GM19239 (cell line): ENCODE measurements around the gene ADAMTS18.
"Not testable (repeated sequence)": the region's sequence is repeated elsewhere in the genome, so short reads cannot be mapped to it uniquely, and the experiment has no call there.

ENCODE experiments used
- DNase-seq: peaks from one replicate; pipeline ENCODE4 v3.0.0; 2011; ENCODE audit warnings: low spot score; ENCODE audit not compliant: insufficient read length
- FAIRE-seq: peaks from 2 replicates; lab custom pipeline; 2011; peaks lifted over from hg19 to GRCh38; lab: Jason Lieb, UNC

The ADAMTS18 gene, protein sequence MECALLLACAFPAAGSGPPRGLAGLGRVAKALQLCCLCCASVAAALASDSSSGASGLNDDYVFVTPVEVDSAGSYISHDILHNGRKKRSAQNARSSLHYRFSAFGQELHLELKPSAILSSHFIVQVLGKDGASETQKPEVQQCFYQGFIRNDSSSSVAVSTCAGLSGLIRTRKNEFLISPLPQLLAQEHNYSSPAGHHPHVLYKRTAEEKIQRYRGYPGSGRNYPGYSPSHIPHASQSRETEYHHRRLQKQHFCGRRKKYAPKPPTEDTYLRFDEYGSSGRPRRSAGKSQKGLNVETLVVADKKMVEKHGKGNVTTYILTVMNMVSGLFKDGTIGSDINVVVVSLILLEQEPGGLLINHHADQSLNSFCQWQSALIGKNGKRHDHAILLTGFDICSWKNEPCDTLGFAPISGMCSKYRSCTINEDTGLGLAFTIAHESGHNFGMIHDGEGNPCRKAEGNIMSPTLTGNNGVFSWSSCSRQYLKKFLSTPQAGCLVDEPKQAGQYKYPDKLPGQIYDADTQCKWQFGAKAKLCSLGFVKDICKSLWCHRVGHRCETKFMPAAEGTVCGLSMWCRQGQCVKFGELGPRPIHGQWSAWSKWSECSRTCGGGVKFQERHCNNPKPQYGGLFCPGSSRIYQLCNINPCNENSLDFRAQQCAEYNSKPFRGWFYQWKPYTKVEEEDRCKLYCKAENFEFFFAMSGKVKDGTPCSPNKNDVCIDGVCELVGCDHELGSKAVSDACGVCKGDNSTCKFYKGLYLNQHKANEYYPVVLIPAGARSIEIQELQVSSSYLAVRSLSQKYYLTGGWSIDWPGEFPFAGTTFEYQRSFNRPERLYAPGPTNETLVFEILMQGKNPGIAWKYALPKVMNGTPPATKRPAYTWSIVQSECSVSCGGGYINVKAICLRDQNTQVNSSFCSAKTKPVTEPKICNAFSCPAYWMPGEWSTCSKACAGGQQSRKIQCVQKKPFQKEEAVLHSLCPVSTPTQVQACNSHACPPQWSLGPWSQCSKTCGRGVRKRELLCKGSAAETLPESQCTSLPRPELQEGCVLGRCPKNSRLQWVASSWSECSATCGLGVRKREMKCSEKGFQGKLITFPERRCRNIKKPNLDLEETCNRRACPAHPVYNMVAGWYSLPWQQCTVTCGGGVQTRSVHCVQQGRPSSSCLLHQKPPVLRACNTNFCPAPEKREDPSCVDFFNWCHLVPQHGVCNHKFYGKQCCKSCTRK (N-terminal part only)

GRCh38 chr16:77434530-77435271 is at the start of gene ADAMTS18:
ADAMTS18 (minus strand) TSS chr16:77435034; CDS start chr16:77434695, 339 bp downstream.
- FAIRE-seq (no peak), DNase-seq (no peak)

DNA sequence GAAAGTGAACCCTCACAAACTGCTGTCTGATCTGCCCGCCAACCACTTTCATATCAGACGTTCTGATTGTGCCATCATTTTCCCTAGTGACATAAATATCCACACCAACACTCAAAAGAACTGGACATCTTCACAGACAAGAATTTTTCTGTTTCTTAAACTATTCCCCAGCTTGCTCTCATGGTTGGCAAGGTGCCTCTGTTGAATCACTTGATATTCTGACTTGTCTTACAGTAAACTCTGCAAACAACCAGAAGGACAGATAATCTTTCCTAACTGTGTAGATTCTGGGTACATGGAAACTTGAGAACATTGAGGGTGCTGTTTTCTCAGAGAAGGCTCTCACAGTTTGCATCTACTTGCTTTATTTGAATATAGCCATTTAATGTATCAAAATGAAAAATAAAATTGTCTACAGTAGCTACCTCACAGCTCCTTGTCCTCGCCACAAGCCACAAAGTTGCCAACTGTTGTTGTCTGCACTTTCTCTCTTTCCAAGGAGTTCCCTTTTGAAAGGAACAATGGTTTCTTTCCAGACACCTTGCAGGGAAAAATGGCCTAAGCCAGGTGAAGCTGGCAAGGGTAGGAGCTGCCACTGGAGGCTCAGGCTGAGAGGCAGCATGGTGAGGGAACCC is 46.0 kb upstream of the ADAMTS18 start:
- DNase-seq (no peak), FAIRE-seq (no peak)

GRCh38 chr16:77472262-77472661 is 37.4 kb upstream of the ADAMTS18 start:
- no peak for DNase-seq
- FAIRE-seq: no peak

- FAIRE-seq (no peak), DNase-seq (no peak)
These were observed 36.0 kb upstream of the ADAMTS18 start for GRCh38 chr16:77470851-77471250.

DNA sequence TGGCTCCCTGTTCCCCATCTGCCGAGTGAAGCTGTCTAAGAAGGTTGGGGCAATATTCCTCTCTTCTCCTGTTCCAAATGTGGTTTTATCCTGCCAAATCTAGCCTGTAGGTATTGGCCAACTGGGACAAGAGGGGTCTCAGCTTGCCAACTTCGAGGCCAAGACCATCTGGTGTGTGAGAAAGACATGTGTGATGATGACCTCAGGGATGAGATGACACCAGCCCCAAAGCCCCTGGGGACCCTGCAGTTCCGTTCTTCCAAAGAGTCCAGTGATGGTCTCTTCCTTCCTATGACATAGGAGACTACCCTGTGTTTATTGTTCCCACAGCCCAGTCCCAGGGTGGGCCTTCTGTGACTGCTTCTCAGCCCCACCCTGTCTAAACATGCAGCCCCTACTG is 34.8 kb upstream of the ADAMTS18 start:
- no peak for DNase-seq
- FAIRE-seq: no peak

- no peak for DNase-seq
- no peak for FAIRE-seq
These were observed 34.0 kb upstream of the ADAMTS18 start for GRCh38 chr16:77468831-77469230.

- FAIRE-seq (no peak), DNase-seq (no peak)
These were observed 33.0 kb upstream of the ADAMTS18 start for GRCh38 chr16:77467821-77468335.

DNA sequence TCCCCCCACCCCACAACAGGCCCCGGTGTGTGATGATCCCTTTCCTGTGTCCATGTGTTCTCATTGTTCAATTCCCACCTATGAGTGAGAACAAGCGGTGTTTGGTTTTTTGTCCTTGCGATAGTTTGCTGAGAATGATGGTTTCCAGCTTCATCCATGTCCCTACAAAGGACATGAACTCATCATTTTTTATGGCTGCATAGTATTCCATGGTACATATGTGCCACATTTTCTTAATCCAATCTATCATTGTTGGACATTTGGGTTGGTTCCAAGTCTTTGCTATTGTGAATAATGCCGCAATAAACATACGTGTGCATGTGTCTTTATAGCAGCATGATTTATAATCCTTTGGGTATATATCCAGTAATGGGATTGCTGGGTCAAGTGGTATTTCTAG is 28.8 kb upstream of the ADAMTS18 start:
- not testable (repeated sequence) for FAIRE-seq, DNase-seq

GRCh38 chr16:77462894-77463293 is 28.1 kb upstream of the ADAMTS18 start:
- no peak for DNase-seq
- no peak for FAIRE-seq

DNA sequence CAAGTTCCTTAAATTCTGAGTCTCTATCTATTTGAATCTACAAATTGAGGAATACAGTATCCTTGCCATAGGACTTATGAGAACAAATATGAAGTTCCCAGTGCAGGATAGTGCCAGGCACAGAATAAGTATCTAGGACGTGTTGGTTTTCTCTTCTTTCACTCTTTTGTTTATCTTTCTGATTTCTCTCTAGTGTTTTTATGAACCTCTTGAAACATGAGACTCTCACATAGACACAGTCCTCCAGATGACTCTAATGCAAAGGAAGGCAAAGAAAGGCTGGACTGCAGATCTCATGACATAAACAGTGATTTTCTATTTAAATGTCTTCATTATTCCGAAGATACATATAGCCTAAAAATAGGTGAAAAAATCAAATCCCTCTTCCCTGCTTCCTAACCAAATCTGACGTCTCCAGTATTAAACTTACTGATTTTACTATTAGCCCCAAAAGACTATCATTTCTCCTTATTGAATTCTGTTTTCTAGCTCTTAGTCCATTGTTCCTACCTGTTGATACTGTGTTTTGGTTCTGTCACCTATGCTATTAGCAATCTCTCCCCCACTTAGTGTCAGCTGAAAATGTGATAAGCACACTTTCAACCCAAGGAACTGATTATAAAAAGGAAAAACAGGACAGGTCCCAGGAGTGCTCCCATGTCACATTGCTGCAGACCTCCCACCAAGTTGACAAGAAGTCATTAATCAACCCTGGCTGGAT is 24.9 kb upstream of the ADAMTS18 start:
- FAIRE-seq (no peak), DNase-seq (no peak)

DNA sequence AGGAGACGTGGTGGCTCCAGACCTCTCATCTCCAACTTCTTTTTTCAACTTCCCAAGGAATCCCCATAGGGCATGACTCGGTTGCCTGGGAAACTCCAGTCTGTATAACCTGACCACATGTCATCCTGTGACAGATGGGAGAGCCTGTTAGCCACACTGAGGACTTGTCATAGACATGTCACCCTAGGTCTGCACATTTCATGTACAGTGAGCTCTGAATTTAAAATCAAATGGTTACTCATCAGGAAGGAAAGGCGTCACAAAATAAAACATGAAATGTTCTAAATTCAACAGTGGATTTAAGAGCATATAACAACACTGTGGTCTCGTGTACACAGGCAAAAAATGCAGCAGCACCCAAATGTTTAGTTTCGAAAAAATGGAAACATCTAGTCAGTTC is 22.2 kb upstream of the ADAMTS18 start:
- DNase-seq: no peak
- FAIRE-seq: no peak

DNA sequence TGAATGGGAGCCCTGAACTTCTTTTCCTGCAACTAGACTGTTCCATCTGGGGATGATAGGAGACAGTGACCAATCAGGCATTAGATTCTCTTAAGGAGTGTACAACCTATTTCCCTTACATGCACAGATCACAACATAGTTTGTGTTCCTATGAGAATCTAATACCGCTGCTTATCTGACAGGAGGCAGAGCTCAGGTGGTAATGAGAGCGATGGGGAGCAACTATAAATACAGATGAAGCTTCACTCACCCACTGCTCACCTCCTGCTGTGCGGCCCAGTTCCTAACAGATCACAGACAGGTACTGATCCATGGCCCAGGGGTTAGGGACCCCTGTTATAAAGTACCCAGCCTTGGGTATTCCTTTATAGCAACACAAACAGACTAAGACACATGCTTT is 17.4 kb upstream of the ADAMTS18 start:
- no peak for DNase-seq
- no peak for FAIRE-seq

DNA sequence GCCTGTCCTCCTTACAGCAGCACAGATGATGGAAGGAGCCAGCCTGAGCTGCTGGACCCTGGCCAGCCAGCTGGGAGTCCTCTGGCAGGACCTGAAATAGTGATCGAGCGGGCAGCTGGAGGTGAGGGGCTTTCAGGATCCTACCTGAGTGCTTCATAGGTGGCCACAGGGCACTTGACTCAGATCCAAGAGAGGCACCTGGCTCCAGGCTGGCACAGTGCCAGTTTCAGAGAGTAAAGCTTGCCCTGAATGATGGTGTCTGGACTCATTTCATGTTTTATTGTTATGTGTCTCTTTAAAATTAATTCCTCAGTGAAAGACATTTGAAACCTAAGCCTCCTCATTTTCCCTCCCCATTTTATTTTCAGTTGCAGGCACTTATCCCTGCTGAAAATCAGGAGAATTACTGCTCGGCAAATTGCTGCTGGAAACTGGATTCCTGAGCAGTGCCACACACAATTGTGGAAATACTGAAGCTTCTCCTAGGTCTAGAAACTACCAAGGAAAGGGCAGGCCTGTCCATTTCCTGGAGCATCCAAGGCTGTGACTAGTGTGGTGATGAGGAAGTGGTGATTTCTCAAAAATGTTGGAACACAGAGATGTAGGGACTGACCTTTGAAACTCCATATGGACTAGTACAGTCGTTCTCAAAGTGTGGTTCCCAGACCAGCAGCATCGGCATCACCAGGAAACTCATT is 16.1 kb upstream of the ADAMTS18 start:
- DNase-seq: no peak
- FAIRE-seq: no peak

DNA sequence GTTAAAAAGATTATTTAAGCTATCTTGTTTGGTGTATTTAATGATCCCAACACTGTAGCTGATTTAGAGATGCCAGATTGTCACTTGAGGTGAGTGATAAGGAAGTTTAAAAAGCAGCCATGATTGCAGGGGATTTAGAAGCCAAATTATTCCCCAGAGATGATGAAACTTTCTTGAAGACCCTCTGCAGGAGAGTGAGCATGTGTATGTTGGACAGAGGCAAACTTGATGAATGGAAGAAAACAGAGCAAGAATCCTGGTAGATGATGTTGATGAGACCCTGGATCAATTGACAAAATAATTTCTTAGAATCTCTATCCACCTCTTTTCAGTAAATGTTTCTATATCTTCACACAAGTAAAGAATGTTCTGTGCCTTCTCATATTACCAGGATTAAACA is 14.4 kb upstream of the ADAMTS18 start:
- FAIRE-seq (no peak), DNase-seq (no peak)

GRCh38 chr16:77445324-77445723 is 10.5 kb upstream of the ADAMTS18 start:
- no peak for DNase-seq
- FAIRE-seq: no peak

GRCh38 chr16:77444147-77444460 is 9.3 kb upstream of the ADAMTS18 start:
- DNase-seq: no peak
- FAIRE-seq: no peak

GRCh38 chr16:77443357-77444146 is 8.7 kb upstream of the ADAMTS18 start:
- no peak for DNase-seq
- FAIRE-seq: no peak
